ENCODE data around the gene SMO.

DNA sequence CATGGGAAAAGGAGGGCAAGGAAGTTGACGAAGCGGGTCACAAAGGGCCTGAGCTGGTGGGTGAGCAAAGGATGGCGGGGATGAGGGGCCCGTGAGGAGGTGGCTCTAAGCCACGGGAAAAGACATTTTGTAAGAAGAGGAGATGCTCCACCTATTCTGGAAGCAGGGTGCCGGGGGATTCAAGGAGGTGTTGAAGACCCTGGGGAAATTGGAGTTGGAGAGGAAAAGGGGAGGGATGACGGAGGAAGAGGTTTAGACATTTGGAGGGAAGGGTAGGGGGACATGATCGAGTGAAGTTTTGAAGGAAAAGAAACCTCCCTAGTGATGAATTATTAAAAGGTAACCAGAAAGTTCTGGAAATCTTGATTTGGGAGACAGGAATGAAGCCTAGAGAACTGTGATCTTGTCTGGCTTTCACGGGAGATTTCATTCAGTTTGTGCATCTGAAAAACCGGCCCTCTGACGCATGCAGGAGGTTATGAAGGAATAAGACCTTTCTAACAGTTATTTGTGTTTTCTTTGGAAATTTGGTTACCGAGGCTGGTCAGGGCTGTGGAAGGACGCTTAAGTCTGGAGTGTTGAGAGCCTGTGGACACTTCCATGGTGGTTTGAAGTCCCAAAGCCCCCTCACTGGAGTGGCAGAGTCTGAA is 1.4 kb downstream of the SMO start:
- TF ChIP-seq FOXM1 (IDR thresholded peaks at IDR 0.05; ENCODE audit: borderline replicate concordance), result no peak
- TF ChIP-seq FOXA1 (IDR thresholded peaks at IDR 0.05), result no peak
- TF ChIP-seq ELF4 (IDR thresholded peaks at IDR 0.05), result no peak
- TF ChIP-seq BHLHE40 (IDR thresholded peaks at IDR 0.05; ENCODE audit: borderline replicate concordance), result no peak
- no peak for TF ChIP-seq FOXK2 (IDR thresholded peaks at IDR 0.05)
- no peak for TF ChIP-seq SP1 (IDR thresholded peaks at IDR 0.05)
- TF ChIP-seq LEF1 (IDR thresholded peaks at IDR 0.05; ENCODE audit: borderline replicate concordance), result no peak
- no peak for TF ChIP-seq ZNF384 (IDR thresholded peaks at IDR 0.05)
- no peak for TF ChIP-seq CTBP1 (IDR thresholded peaks at IDR 0.05; ENCODE audit: borderline replicate concordance)
- no peak for TF ChIP-seq ARNT (IDR thresholded peaks at IDR 0.05)
- no peak; the same call in 1 of the 2 replicates for TF ChIP-seq L3MBTL2 (conservative IDR thresholded peaks at IDR 0.05)
- no peak for TF ChIP-seq TARDBP (IDR thresholded peaks at IDR 0.05)

All from HEK293T (cell line).